SU-DHL-6 (cell line): ENCODE results near the gene ROR1.

ENCODE experiments used
- H2AFZ ChIP-seq: fragments of 200-600 bp; sonication (generic); 2 replicates; pipeline ENCODE4 v1.6.1; 2014; ENCODE audit warnings: low read depth, mild to moderate bottlenecking, moderate library complexity, mixed read lengths, antibody characterized with exemption, low read length; ENCODE audit not compliant: severe bottlenecking
- H3F3A ChIP-seq: fragments of 200-600 bp; shearing (Covaris generic); 2 replicates; pipeline ENCODE4 v1.6.0; 2016; ENCODE audit warnings: antibody characterized with exemption, mild to moderate bottlenecking; ENCODE audit not compliant: insufficient read depth
- H3K27ac ChIP-seq: fragments of 200-600 bp; sonication (generic); 2 replicates; pipeline ENCODE4 v1.5.1; 2016; ENCODE audit warnings: low read depth, mild to moderate bottlenecking, low read length, moderate library complexity, mixed read lengths
- H3K27me3 ChIP-seq: fragments of 200-600 bp; sonication (generic), shearing (Covaris generic); 2 replicates; pipeline ENCODE4 v1.6.0; 2014; ENCODE audit warnings: mild to moderate bottlenecking, low read length
- H3K36me3 ChIP-seq: fragments of 200-600 bp; sonication (generic); 2 replicates; pipeline ENCODE4 v1.6.1; 2014; ENCODE audit warnings: mild to moderate bottlenecking, low read length, mixed read lengths
- H3K4me2 ChIP-seq: fragments of 300-600, 200-600 bp; shearing (Covaris generic), sonication (generic); 2 replicates; pipeline ENCODE4 v1.6.0; 2014; ENCODE audit warnings: low read length, low read depth, mild to moderate bottlenecking; ENCODE audit not compliant: poor library complexity, severe bottlenecking
- H3K4me3 ChIP-seq: fragments of 200-600 bp; sonication (generic); 2 replicates; pipeline ENCODE4 v1.5.1; 2014; ENCODE audit warnings: antibody characterized with exemption, low read length, mild to moderate bottlenecking, mixed read lengths; ENCODE audit not compliant: insufficient read depth, poor library complexity, severe bottlenecking
- H3K79me2 ChIP-seq: fragments of 200-600 bp; sonication (generic); 2 replicates; pipeline ENCODE4 v1.6.1; 2014; ENCODE audit warnings: mild to moderate bottlenecking, low read length, moderate library complexity; ENCODE audit not compliant: insufficient read depth
- H3K9ac ChIP-seq: fragments of 200-600 bp; sonication (generic); 2 replicates; pipeline ENCODE4 v1.7.0; 2014; ENCODE audit warnings: mild to moderate bottlenecking, low read length
- H3K9me2 ChIP-seq: fragments of 200-600 bp; sonication (generic); replicated peaks from 2 replicates; pipeline ENCODE4 v1.6.1; 2014; ENCODE audit warnings: low read length; ENCODE audit not compliant: insufficient read depth
- H3K9me3 ChIP-seq: fragments of 200-600 bp; sonication (generic); 2 replicates; pipeline ENCODE4 v1.6.1; 2014; ENCODE audit warnings: low read length, mixed read lengths; ENCODE audit not compliant: insufficient read depth
- H4K20me1 ChIP-seq: fragments of 200-600 bp; sonication (generic); 2 replicates; pipeline ENCODE4 v1.6.1; 2014; ENCODE audit warnings: low read depth, mild to moderate bottlenecking, antibody characterized with exemption, low read length, moderate library complexity, mixed read lengths
- EZH2phosphoT487 ChIP-seq: fragments of 200-600 bp; sonication (generic), shearing (Covaris generic); conservative IDR thresholded peaks from 2 replicates; pipeline ENCODE4 v1.6.1; 2018; ENCODE audit warnings: mild to moderate bottlenecking, antibody characterized with exemption, low read length, moderate library complexity, mixed read lengths
- TF ChIP-seq, protein P1 (sequence below): fragments of 200-600 bp; sonication (generic); IDR thresholded peaks from one replicate; pipeline ENCODE4 v1.5.1; 2017; ENCODE audit warnings: antibody characterized with exemption, mild to moderate bottlenecking, low read length, moderate library complexity; ENCODE audit not compliant: insufficient read depth, poor library complexity, severe bottlenecking

ROR1 gene

GRCh38 chr1:63928186-63929105 lies 154.6 kb downstream of the ROR1 start:
- Histone ChIP-seq H3K27me3 (no peaks in the 10 kb centered on the region), H3K27ac (no peak overlapping the region), H3K79me2 (no peaks in the 10 kb centered on the region), H3K9me3 (no peaks in the 10 kb centered on the region), H3K9ac (no peak overlapping the region), H3F3A (no peaks in the 10 kb centered on the region), H4K20me1 (no peaks in the 10 kb centered on the region), H3K9me2 (no peaks in the 10 kb centered on the region), H3K4me3 (no peak overlapping the region), H3K4me2 (no peak overlapping the region), H2AFZ (no peak overlapping the region), H3K36me3 (no peaks in the 10 kb centered on the region)
- TF ChIP-seq EZH2phosphoT487, result no peak
- TF ChIP-seq, protein P1, sequence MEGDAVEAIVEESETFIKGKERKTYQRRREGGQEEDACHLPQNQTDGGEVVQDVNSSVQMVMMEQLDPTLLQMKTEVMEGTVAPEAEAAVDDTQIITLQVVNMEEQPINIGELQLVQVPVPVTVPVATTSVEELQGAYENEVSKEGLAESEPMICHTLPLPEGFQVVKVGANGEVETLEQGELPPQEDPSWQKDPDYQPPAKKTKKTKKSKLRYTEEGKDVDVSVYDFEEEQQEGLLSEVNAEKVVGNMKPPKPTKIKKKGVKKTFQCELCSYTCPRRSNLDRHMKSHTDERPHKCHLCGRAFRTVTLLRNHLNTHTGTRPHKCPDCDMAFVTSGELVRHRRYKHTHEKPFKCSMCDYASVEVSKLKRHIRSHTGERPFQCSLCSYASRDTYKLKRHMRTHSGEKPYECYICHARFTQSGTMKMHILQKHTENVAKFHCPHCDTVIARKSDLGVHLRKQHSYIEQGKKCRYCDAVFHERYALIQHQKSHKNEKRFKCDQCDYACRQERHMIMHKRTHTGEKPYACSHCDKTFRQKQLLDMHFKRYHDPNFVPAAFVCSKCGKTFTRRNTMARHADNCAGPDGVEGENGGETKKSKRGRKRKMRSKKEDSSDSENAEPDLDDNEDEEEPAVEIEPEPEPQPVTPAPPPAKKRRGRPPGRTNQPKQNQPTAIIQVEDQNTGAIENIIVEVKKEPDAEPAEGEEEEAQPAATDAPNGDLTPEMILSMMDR, result no peak

- TF ChIP-seq EZH2phosphoT487, result no peak
- TF ChIP-seq, protein P1, result no peak
- Histone ChIP-seq H3K9me2 (no peaks in the 10 kb centered on the region), H3K36me3 (no peaks in the 10 kb centered on the region), H4K20me1 (no peaks in the 10 kb centered on the region), H3K9ac (no peak overlapping the region), H3F3A (no peaks in the 10 kb centered on the region), H3K4me2 (no peak overlapping the region), H3K27ac (no peak overlapping the region), H3K79me2 (no peaks in the 10 kb centered on the region), H2AFZ (no peak overlapping the region), H3K4me3 (no peak overlapping the region), H3K9me3 (no peaks in the 10 kb centered on the region), H3K27me3 (no peaks in the 10 kb centered on the region)
Observed at GRCh38 chr1:63929106-63929478, 155.3 kb downstream of the ROR1 start.

DNA sequence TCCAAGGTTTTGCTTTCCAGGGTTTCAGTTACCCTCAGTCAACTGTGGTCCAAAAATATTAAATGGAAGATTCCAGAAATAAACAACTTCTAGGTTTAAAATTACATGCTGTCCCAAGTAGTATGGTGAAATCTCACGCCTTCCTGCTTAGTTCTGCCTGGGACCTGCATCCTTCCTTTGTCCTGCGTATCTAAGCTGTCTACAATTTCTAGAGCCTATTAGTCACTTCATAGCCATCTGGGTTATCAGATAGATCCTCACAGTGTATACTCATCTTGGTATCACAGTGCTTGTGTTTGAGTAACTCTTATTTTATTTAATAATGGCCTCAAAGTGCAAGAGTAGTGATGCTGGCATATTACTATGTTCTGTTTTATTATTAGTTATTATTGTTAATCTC lies 157.7 kb downstream of the ROR1 start:
- no peak for TF ChIP-seq EZH2phosphoT487
- Histone ChIP-seq H4K20me1 (no peaks in the 10 kb centered on the region), H3K79me2 (no peaks in the 10 kb centered on the region), H3K36me3 (no peaks in the 10 kb centered on the region), H3K9ac (no peak overlapping the region), H3F3A (no peaks in the 10 kb centered on the region), H3K9me2 (no peaks in the 10 kb centered on the region), H3K4me2 (no peak overlapping the region), H3K27ac (no peak overlapping the region), H3K4me3 (no peak overlapping the region), H2AFZ (no peak overlapping the region), H3K27me3 (no peaks in the 10 kb centered on the region), H3K9me3 (no peaks in the 10 kb centered on the region)

GRCh38 chr1:63934697-63935096 lies 160.9 kb downstream of the ROR1 start:
- Histone ChIP-seq H3K4me2 (no peak overlapping the region), H3K9me2 (no peaks in the 10 kb centered on the region), H3K4me3 (no peak overlapping the region), H2AFZ (no peak overlapping the region), H3K27ac (no peak overlapping the region), H3F3A (no peaks in the 10 kb centered on the region), H3K36me3 (no peaks in the 10 kb centered on the region), H4K20me1 (no peaks in the 10 kb centered on the region), H3K9ac (no peak overlapping the region), H3K27me3 (no peaks in the 10 kb centered on the region), H3K79me2 (no peaks in the 10 kb centered on the region), H3K9me3 (no peaks in the 10 kb centered on the region)
- TF ChIP-seq, protein P1, result no peak
- no peak for TF ChIP-seq EZH2phosphoT487
